GM18511 (cell line): ENCODE measurements around the gene CACNA1C.

ENCODE experiments used
- ATAC-seq: cut with Tn5 transposase; IDR thresholded peaks from one replicate; pipeline ENCODE4 v1.9.1; 2021; ENCODE audit warnings: mild to moderate bottlenecking, moderate library complexity; ENCODE audit not compliant: unreplicated experiment

CACNA1C gene

DNA sequence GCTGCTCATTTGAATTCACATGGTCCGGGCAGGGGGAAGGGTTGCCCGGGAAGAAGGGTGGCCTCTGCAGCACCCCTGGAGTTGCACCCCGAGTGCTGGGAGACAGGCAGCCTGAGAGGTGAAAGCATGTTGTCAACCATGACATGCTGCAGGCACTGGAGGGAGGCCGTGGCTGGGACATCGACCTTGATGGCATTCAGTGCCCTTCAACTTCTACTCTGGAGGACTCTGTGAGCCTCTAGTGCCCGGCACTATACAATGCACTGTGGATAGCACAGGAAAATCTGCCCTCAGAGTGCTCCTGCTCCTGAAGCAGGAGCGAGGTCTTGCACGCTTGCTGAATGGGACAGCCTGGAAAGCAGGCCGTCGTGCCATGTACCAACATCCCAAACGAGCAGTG lies 382.7 kb downstream of the CACNA1C start:
- no peak for ATAC-seq

- no peak for ATAC-seq
These were observed 386.7 kb downstream of the CACNA1C start for GRCh38 chr12:2439332-2440100.

DNA sequence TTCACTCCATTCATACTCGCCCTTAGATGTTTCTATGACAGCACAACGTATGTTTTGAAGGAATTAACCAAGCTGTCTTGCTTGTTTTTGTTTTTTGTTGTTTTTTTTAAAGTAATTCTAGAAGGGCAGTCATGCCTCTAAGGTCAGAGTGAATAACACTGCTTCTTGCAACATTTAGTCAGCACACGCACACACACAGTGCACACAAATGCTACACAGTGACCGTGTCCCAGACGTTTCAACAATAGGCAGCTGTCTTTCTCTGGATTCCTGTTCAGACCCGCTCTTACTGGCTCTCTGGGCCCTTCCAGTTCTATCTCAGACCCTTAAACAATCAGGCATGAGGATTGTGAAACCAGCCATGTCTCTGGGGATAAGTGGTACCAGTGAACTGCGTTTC lies 391.0 kb downstream of the CACNA1C start:
- no peak for ATAC-seq

GRCh38 chr12:2445968-2446367 lies 393.2 kb downstream of the CACNA1C start:
- ATAC-seq = no peak

DNA sequence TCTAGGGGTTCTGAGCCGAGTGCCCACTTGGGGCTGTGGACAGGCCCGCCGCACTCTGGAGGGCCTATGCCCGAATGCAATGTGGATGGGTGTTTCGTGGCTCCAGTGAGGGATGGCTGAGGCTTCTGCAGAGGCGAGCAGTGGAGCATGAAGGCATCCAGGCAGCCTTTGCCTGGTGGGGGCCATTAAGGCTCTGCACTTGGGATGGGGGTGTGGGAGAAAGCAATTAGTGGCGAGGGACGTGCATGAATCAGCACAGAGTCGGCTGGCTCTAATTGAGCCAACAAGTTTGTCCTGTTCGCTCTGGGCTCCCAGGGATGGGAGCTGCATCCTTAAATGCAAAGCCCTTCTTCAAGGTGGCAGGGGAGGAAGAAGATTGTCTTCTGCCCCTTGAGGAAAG lies 395.1 kb downstream of the CACNA1C start:
- ATAC-seq = no peak

DNA sequence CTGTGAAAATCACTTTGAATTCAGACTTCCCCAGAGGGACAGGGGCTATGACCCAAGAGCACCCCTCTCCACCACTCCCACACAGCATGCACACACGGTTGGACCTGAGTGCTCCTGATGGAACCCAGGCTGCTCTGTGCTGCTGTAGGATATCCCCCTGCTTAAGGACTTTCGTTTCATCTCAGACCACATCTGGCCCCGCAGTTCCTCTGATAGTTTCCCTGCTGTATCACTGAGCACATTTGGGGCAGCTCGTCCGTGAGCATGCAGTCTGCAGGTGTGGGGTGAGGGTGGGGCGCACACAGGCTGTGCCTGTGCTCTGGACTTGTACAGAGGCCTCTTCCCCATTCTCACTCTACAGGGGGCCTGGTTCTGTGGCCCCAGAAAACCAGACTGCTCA lies 396.8 kb downstream of the CACNA1C start:
- no peak for ATAC-seq

DNA sequence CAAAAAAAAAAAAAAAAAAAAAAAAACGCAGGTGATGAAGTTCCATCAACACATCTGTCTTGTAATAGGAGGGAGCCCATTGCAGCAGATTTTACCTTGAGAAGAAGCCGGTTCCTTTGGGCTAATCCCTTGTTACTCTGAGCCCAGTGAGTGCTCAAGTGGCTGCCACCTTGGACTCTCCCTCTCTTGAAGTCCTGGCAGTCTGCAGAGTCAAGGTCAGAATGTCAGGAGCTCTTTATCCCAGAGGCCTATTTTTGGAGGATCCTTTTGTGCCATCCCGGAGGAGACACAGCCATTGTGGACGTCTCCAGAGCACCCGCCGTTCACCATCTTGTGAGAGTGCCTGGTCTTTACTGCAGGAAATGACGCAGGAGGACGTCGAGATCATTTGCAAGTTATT lies 397.8 kb downstream of the CACNA1C start:
- ATAC-seq = no peak

GRCh38 chr12:2451025-2451424 lies 398.2 kb downstream of the CACNA1C start:
- no peak for ATAC-seq

DNA sequence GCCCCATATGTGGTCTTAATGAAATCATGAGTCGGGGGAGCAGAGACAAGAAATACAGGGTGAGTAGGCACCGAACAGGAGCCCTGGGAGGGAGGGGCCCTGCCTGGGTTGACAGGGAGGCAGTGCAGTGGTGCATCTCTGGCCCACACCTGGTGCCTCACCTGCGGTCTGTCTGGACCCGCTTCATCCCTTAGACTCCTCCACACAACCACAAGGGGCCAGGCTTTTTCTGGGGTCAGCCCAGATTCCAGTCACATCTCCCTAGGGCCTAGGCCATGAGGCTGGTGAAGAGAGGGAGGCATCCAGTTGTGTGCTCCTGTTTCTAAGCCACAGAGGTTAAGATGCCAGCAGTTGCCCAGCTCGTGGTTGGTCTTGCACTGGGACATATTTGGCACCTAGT lies 398.7 kb downstream of the CACNA1C start:
- no peak for ATAC-seq

- ATAC-seq = no peak
These were observed 400.4 kb downstream of the CACNA1C start for GRCh38 chr12:2453076-2453760.

DNA sequence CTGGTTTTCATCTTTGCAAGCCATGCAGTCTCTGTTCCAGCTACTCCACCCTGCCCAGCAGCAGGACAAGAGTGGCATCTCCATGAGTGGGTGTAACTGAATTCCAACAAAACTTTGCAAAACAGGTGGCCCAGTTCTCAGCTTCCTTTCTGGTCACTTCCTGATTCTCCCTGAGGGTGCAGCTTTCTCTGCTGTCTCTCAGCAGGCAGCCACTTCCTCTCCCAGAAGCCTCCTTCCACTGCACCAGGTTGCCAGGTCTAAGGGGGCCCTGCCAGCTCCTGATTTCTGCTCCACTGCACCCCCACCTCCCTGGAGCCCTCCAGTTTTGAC lies 400.9 kb downstream of the CACNA1C start:
- no peak for ATAC-seq

- ATAC-seq = no peak
These were observed 401.9 kb downstream of the CACNA1C start for GRCh38 chr12:2454601-2455177.

DNA sequence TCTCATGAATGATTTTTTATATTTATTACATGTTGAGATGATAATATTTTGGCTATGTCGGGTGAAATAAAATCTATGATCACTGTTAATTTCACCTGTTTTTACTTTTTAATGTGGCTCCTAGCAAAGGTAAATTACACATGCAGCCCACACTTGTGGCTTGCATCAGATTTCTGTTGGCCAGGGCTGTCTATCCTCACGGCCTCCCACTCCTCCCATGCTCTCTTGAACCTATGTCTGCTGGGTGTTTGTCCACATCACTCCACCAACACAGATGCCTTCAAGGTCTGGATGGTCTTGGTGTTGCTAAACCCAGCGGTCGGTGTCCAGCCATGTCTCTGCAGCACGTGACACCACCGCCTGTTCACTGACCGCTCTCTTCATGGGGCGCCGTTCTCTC lies 402.6 kb downstream of the CACNA1C start:
- ATAC-seq = no peak

DNA sequence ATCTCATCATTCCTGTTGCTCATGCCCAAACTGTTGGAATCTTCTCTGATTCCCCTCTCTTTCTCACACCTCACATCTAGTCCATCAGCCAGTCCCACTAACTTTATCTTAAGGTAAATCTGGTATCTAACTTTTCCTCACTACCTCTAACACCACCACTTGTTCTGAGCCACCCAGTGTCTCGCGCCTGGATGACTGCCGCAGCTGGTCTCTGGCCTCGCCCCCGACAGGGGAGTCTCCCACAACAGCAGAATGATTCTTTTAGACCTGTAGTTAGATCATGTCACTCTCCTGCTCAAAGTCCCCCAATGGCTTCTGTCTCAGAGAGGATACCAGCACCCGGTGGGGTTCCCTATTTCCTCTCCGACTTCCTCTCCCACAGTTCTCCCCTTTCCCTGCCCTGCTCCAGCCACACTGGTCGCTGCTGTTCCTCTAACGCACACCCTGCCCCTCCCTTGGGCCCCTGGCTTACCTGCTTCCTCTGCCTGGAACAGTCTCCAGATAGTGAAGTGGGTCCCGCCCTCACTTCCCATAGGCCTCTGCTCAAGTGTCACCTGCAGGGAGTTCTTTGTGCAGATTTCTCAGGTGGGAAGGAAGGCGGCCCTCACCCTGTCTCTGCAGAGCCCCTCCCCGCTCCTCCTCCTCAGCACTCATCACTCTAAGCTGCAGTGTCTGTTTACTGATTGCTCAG lies 403.5 kb downstream of the CACNA1C start:
- ATAC-seq = no peak

- no peak for ATAC-seq
These were observed 404.0 kb downstream of the CACNA1C start for GRCh38 chr12:2456813-2457186.

DNA sequence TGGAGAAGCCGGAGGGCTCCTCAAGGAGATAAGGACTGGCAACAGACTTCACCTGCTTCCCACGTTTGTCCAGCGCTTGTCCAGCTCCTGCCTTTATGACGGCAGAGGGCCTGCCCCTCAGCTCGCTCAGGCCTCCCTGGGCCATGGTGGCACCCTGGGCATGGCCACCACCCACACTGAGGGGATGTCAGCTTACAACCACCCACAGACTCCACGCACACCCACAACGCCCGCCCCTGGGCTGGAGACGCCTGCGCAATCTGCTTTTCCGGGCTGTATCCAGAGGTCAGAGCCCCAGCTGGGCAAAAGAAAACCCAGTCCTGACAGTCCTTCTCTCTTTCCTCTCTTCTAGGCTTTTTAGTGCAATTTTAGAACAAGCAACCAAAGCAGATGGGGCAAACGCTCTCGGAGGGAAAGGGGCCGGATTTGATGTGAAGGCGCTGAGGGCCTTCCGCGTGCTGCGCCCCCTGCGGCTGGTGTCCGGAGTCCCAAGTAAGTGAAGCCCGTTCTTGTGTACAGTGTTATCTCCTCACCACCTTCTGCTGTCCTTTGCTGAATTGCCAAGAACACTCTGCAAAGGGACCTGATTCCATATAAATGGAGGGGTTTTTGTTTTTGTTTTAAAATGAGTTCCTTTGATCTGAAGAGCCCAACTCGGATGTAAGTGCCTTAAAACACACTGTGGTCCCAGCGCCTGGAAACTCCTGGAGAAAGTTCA lies 404.6 kb downstream of the CACNA1C start:
- no peak for ATAC-seq

DNA sequence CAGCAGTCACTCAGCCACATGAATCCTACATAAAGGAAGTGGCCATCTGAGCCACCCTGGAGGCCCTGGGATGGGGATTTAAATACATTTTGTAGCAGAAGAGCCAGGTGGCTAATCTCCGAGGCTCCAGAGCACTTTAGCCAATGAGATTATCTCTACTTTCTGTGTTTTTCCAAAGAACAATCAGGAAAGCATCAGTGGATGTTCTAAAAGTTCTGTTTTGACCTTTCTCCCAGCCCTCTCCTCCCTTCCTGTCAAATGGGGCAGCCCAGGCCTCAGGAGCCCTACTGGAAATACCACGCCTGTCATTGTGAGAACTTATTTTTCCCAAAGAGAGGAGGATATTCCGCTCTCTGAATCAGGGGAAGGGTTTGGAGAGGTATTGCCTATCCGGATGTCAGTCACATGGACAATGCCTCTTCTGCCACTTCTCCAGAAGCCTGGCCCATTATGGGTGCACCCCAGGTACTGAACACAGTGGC lies 405.2 kb downstream of the CACNA1C start:
- no peak for ATAC-seq

DNA sequence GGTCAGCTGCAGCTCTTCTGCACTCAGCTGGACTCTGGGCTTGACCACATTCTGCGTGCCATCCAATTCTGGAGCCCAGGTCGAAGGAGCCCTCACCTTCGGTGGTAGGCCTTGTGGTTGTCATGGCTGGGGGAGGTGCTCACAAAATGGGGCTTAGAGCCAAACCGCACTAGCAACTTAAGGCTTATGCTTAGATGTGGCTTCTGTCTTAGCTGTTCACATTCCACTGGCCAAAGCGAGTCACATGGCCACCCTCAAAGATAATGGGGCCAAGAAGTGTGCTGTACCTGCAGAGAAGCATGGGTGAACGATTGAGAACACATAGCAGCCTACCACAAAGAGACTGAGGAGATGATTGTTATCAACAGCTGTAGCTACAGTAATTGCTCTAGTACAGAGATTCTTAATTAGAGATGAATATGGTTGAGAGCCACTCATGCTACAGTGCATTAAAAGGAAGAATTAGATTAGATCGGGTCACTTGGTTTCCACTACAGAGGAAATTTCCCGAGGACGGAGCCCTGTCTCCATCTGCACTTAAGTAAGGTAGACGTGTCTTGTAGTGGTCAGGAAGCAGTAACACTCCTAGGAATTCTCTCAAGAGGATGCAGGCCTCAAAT lies 407.4 kb downstream of the CACNA1C start:
- no peak for ATAC-seq

DNA sequence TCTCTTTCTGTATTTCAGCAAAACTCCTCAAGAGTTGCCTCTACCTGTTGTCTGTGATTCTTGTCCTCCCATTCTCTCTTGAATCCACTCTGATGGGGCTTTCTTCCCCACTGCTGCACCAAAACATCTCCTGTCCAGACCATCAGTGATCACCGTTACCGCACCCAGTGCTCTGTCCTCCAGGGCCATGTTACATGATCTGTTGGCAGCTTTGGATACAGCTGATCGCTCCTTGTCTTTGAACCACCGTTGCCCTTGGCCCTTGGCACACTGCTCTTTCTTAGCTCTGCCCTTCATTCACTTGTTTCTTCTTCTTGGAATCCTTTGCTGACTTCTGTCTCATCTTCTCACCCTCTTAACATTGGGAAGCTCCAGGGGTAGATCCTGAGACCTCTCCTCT lies 408.3 kb downstream of the CACNA1C start:
- ATAC-seq = no peak

- no peak for ATAC-seq
These were observed 408.9 kb downstream of the CACNA1C start for GRCh38 chr12:2461645-2462044.

GRCh38 chr12:2462087-2462486 lies 409.3 kb downstream of the CACNA1C start:
- ATAC-seq = no peak
